ENCODE results near the gene ACTR10.

ACTR10 gene

DNA sequence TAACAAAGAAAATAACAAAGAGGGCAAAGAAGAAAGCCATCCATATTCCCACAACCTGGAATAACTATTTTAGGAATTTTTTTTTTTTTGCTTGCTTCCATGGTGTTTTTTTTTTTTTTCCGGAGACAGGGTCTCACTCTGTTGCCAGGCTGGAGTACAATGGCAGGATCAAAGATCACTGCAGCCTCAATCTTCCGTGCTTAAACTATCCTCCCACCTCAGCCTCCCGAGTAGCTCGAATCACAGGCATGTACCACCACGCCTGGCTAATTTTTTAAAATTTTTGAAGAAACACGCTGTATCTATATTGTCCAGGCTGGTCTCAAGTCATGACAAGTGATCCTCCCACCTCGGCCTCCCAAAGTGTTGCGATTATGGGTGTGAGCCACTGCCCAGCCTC is 78.2 kb downstream of the ACTR10 start:
- no peak overlapping the region for H3K4me3 ChIP-seq (ENCODE audit: control insufficient read depth, low read depth, low read length)

DNA sequence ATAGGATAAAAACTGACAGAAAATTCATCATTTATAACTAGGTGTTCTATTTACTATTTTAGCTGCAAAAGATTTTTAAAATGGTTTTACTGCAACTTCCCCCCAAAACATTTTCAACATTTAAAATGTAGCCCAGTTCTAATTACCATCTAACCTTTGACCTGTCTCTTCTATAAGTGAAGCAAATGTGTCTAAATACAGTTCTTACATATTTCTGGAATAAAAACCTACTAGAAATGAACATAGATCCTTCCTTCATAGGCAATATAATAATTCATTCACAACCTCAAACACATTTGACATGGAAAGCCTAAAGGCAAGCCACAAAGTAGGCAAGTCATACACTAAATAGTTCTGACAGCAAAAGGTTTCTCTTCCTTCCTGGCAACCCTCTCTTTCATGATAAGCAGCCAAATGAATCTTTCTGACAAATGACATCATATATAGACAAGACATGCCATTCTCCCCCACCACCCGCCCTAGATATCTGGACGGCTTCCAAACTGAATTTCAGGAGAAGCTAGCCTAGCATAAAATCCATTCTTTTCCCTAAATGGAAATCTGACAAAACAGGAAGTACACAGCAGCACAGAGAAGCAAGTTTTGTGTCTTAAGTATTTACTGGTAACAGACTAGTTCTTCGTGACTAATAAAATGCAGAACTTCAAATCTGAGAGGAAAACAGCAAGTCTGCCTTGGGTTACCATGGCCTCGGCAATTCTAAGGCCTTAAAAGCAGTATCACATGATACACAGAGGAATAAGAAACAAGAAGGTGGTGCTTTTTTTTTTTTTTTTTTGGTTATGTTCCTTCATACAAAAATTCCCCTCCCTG is 81.2 kb downstream of the ACTR10 start:
- TF ChIP-seq, protein P1, sequence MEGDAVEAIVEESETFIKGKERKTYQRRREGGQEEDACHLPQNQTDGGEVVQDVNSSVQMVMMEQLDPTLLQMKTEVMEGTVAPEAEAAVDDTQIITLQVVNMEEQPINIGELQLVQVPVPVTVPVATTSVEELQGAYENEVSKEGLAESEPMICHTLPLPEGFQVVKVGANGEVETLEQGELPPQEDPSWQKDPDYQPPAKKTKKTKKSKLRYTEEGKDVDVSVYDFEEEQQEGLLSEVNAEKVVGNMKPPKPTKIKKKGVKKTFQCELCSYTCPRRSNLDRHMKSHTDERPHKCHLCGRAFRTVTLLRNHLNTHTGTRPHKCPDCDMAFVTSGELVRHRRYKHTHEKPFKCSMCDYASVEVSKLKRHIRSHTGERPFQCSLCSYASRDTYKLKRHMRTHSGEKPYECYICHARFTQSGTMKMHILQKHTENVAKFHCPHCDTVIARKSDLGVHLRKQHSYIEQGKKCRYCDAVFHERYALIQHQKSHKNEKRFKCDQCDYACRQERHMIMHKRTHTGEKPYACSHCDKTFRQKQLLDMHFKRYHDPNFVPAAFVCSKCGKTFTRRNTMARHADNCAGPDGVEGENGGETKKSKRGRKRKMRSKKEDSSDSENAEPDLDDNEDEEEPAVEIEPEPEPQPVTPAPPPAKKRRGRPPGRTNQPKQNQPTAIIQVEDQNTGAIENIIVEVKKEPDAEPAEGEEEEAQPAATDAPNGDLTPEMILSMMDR (conservative IDR thresholded peaks at IDR 0.05; ENCODE audit: control insufficient read depth, insufficient read depth, low read depth, low read length): no peak
- H3K4me3 ChIP-seq (ENCODE audit: control insufficient read depth, low read depth, low read length): no peak overlapping the region
- peak; percentile 84 for DNase-seq (ENCODE audit: low read depth)

More for the DNA sequence above, 78.2 kb downstream of the ACTR10 start:
- TF ChIP-seq, protein P1 (conservative IDR thresholded peaks at IDR 0.05; ENCODE audit: control insufficient read depth, insufficient read depth, low read depth, low read length): no peak
- DNase-seq (ENCODE audit: low read depth): no peak

DNA sequence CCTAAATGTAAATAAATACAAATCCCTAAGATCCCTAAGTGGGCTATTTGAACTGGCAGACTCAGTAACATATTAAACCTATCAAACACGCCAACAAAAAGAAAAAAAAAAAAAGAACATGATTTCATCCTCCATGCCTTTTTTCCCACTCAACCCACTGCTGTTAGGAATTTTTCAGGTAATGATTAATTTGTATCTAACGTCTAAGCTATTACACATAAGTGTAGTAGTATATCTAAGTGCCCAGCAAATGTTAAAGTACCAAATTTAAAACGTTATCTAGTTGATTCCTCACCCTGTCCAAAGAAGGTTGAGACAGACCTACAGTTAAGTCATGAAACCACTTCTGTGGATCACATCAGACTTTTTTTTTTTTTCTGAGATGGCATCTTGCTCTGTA is 82.0 kb downstream of the ACTR10 start:
- no peak for DNase-seq (ENCODE audit: low read depth)
- no peak overlapping the region for H3K4me3 ChIP-seq (ENCODE audit: control insufficient read depth, low read depth, low read length)
- TF ChIP-seq, protein P1 (conservative IDR thresholded peaks at IDR 0.05; ENCODE audit: control insufficient read depth, insufficient read depth, low read depth, low read length): no peak

DNA sequence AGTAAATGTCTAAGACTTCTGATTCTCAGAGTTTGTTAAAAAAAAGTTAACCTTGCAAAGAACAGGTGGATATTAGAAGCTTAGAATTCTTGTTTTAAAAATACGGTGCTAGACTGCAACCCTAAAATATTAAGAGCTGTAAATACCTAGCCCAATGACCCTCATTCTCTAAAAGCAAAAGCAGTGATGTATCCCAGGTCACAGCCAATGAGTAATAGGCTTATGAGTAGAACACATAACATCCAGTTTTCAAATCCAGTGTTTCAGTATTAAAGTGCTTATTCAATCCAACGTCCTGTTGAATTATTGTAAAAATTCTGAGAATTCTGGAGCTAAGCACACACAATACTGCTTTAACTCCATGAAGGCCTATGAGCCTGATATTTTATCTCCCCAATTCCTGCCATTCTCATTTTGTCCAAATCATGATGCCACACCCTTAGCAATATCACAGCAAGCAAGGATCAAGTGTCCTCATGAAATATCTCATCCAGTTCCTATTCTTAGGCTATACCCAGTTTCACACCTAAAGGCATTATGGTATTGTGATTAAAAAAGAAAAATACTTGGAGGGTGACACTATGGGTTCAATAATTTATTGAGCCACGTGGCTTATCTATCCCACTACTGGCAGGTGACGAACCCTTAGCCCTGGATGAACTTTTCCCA is 83.1 kb downstream of the ACTR10 start:
- H3K4me3 ChIP-seq (ENCODE audit: control insufficient read depth, low read depth, low read length): no peak overlapping the region
- TF ChIP-seq, protein P1 (conservative IDR thresholded peaks at IDR 0.05; ENCODE audit: control insufficient read depth, insufficient read depth, low read depth, low read length): no peak
- DNase-seq (ENCODE audit: low read depth): no peak

DNA sequence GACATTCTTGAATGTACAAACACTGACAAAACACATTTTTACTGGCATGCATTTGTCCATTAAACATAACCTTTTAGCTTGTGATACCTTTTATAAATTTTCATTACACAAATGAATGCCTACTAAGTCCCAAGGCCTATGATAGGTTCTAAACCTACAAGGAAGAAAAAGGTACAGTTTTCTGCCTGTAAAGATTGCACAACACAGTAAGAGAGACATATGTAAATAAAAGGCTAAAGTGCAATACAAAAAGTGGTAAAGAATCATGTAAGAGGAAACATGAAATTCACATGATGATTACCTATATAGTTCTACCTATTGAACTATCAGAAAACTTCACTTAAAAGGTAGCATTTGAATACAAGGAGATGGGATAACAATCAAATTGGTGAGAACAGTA is 83.8 kb downstream of the ACTR10 start:
- no peak overlapping the region for H3K4me3 ChIP-seq (ENCODE audit: control insufficient read depth, low read depth, low read length)
- TF ChIP-seq, protein P1 (conservative IDR thresholded peaks at IDR 0.05; ENCODE audit: control insufficient read depth, insufficient read depth, low read depth, low read length): no peak
- DNase-seq (ENCODE audit: low read depth): no peak

DNA sequence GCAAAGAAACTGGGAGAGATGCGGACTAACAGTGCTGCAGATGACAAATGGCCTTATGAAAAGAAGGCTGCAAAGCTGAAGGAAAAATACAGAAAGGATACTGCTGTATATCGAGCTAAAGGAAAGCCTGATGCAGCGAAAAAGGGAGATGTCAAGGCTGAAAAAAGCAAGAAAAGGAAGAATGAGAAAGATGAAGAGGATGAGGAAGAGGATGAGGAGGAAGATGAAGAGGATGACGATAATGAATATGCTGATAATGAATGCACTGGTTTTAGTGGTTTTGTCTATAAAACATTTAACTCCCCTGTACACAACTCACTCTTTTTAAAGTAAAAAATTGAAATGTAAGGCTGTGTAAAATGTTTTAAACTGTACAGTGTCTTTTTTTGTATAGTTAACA is 85.2 kb downstream of the ACTR10 start:
- no peak for DNase-seq (ENCODE audit: low read depth)
- TF ChIP-seq, protein P1 (conservative IDR thresholded peaks at IDR 0.05; ENCODE audit: control insufficient read depth, insufficient read depth, low read depth, low read length): no peak
- H3K4me3 ChIP-seq (ENCODE audit: control insufficient read depth, low read depth, low read length): no peak overlapping the region
